HCEC 1CT (cell line): ENCODE results near the gene MICAL3.
"Not testable (repeated sequence)": the region's sequence is repeated elsewhere in the genome, so short reads cannot be mapped to it uniquely, and the experiment has no call there.

Source experiments
- DNase-seq: peaks from one replicate; pipeline ENCODE4 v3.0.0-alpha.2; 2017

MICAL3 gene

GRCh38 chr22:17880468-17880867 lies 143.9 kb downstream of the MICAL3 start:
- no peak for DNase-seq

DNA sequence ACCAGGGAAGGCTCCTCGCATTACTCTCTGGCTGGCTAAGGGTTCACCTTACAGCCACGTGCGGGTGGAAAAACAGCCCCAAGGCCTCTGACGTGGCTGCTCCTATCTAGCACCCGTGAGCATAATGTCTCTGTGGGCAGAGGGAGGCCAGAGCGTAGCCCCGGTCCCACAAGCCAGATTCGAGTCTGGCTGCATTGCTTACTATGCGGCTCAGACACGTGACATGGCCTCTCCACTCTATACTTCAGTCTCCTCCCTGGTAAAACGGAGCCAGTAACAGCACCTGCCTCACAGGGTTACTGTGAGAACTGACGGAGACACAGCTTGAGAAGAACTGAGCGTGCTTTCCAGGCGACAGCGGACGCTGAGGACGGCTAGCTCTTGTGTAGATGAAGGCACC lies 144.3 kb downstream of the MICAL3 start:
- no peak for DNase-seq

- DNase-seq: no peak
These were observed 145.4 kb downstream of the MICAL3 start for GRCh38 chr22:17878941-17879340.

DNA sequence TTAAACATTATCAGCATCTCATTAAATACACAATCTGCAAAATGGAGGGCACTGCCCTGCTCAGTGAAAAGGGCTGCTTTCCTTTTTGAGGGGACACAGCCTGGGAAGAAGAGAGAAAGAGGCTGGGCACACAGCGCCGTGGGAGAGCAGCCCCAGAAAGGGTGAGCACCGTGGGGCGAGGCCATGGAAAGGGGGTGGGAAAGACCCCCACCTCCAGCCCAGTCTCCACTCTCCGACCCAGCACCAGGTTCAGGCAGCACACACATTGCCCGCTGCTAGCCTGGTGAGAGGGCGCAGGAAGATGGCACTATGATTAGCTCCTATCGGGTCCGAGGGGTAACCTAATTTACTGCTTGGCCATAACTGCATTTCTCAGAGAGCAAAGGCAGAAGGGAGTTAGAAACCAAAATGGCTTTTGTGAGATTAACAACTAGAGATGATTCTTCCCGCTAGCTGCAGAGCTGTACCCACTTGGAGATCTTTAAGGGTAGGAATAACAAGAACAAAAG lies 146.1 kb downstream of the MICAL3 start:
- DNase-seq: no peak

GRCh38 chr22:17876878-17877855 lies 147.2 kb downstream of the MICAL3 start:
- DNase-seq: not testable (repeated sequence)

DNA sequence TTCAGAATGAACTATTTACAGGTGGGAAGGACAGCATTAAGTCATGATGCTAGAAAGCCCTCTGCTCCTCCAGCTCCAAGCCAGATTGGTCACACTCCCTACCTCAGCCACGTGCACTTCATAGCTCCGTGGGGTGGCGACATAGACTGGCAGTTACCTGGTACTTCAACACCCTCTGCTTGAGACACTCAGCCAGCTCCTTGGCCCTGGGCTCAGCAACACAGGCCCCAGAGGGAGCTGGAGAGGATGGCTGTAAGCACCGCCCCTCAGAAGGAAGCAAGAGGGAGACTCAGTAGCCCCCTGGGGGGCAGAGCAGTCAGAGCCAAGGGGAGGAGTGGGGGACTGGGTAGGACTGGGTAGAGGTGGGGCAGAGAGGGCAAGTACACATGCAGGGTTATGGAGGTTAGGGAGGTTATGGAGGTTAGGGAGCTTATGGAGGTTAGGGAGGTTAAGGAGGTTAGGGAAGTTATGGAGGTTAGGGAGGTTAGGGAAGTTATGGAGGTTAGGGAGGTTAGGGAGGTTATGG lies 148.0 kb downstream of the MICAL3 start:
- no peak for DNase-seq

DNA sequence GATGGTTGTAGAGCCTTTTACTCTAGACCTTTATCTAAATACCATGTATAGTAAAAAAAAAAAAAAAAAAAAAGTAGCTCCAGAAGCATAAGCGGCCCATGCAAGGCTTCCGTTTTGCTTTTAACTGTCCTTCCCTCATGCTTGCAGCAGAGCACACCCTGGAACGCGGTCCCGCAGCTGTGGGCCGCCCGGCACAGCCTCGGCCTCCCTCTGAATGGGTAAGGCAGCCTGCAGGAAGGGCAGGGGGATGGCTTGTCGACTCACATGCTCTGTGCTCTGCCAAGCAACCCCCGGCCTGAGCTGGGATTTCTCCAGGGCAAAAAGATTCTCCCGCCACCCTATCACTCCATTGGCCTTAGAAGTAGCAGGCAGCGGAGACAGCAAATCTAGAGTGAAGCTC lies 148.7 kb downstream of the MICAL3 start:
- DNase-seq: no peak

GRCh38 chr22:17875156-17875555 lies 149.2 kb downstream of the MICAL3 start:
- DNase-seq: no peak

- no peak for DNase-seq
These were observed 150.0 kb downstream of the MICAL3 start for GRCh38 chr22:17874231-17874905.

DNA sequence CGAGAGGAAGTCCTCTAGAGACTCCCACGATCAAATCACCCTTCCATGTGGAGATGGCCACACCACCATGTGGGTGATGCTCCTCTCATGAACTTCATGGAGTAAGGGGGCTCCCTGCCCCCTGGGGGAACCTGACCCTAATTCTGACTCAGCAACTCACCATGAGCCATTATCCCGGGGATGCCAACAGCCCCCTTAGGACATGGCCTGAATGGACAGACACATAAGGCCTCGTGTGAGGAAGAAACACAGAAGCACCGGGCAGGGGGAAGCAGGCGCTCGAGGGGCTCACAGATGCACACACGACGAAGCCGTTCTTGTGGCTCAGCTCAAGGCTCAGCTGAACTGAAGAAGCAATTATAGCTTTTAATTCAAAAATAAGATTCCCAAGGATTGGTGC lies 150.6 kb downstream of the MICAL3 start:
- no peak for DNase-seq

- DNase-seq: no peak
These were observed 151.2 kb downstream of the MICAL3 start for GRCh38 chr22:17873116-17873515.

- no peak for DNase-seq
These were observed 151.9 kb downstream of the MICAL3 start for GRCh38 chr22:17872471-17872870.

DNA sequence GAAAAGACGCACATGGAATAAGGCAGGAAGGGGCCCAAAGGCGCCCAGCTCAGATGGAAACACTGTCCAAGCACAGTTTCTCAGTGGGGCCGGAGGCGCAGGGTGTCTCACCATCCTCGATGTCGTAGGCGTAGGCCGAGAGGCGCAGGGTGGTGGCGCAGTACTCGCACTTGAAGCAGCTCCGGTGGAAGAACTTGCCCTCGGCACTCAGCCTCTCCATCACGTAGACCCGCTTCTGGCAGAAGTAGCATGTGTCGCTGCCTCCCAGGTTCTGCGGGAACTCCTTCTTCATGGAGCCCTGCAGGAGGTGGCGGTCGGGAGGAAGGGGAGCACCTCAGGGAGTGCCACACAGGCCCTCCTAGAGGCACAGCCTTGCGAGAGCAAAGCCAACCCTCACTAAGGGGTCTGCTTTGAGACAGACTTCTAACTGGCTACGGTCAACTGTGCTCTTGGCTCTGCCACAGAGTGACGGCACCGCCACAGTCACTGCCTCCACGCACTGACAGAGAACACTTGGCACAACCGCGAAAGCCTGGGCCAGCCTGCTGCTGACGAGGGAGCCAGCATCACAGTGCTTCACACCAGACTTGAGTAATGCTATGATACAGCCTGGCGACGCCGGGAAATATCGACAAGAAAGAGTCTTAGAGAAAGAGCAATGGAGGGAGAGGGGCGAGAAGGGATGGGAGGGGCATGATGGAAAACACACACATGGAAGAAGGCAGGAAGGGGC lies 152.5 kb downstream of the MICAL3 start:
- DNase-seq: no peak

GRCh38 chr22:17870407-17870806 lies 154.0 kb downstream of the MICAL3 start:
- no peak for DNase-seq

- DNase-seq: no peak
These were observed 154.9 kb downstream of the MICAL3 start for GRCh38 chr22:17869285-17870096.

GRCh38 chr22:17868771-17869170 lies 155.6 kb downstream of the MICAL3 start:
- DNase-seq: no peak

- DNase-seq: no peak
These were observed 157.1 kb downstream of the MICAL3 start for GRCh38 chr22:17867160-17867785.

- no peak for DNase-seq
These were observed 157.7 kb downstream of the MICAL3 start for GRCh38 chr22:17866621-17867020.

GRCh38 chr22:17866127-17866526 lies 158.2 kb downstream of the MICAL3 start:
- DNase-seq: no peak

DNA sequence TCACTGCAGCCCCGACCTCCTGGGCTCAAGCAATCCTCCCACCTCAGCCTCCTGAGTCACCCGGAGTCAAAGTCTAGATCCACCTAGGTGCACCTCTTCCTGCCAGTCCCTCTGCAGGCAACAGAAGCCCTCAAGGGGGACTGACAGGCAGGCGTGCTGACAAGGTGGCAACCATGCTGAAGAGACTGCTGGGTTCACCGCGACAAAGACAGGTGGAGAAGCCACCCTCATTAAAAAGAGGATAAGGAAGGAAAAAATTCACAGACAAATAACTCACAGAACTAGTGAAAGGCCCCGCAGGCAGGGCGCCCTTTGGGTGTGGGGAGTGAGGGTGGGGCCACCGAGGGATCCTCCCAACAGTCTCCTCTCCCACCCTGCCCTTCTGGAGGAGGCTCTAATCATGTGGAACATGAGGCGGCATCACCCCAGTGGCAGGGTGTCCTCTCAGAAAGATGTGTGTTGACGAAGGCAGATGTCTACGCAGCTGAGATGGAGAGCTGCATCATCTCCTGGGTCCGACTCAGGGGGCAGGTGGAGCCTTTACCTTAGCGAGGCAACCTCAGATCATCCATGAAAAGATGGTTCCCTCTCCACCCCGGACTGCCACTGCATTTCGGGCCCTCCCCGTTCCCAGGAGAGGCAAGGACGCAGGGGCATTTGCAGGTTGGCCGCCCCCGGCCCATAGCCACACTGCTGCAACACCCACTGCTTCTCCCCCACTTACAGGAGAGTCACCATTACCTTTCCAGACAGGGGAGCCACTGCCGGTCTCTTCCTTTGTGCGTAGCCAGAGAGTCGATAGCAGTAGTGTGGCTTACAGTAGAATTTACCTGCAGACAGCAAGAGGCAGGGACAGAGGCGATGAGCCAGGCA lies 158.9 kb downstream of the MICAL3 start:
- DNase-seq: no peak
